Measurements from ENCODE around the gene F5.
"Not testable (repeated sequence)": the region's sequence is repeated elsewhere in the genome, so short reads cannot be mapped to it uniquely, and the experiment has no call there.

F5 gene

GRCh38 chr1:169534653-169535052 is 51.6 kb downstream of the F5 start:
- Histone ChIP-seq H3K9me3 (ENCODE audit: control insufficient read depth, low read length) (no peaks in the 10 kb centered on the region), H3K4me3 (ENCODE audit: low read length) (no peak overlapping the region), H3K27me3 (replicated peaks; ENCODE audit: control insufficient read depth, insufficient read depth, low read length) (no peaks in the 10 kb centered on the region), H3K4me1 (ENCODE audit: control insufficient read depth, insufficient read depth, low read length) (peaks cover 11% of the 10 kb centered on the region), H3K9ac (ENCODE audit: low read length) (no peak overlapping the region), H3K36me3 (ENCODE audit: control insufficient read depth, insufficient read depth, low read length, severe bottlenecking) (no peaks in the 10 kb centered on the region)
- DNase-seq (ENCODE audit: low read depth), result no peak

- not testable (repeated sequence) for H3K36me3 ChIP-seq (ENCODE audit: control insufficient read depth, insufficient read depth, low read length, severe bottlenecking); H3K4me1 ChIP-seq (ENCODE audit: control insufficient read depth, insufficient read depth, low read length); H3K9me3 ChIP-seq (ENCODE audit: control insufficient read depth, low read length); DNase-seq (ENCODE audit: low read depth); H3K27me3 ChIP-seq (replicated peaks; ENCODE audit: control insufficient read depth, insufficient read depth, low read length); H3K9ac ChIP-seq (ENCODE audit: low read length); H3K4me3 ChIP-seq (ENCODE audit: low read length)
Measured at GRCh38 chr1:169533528-169534190, 52.6 kb downstream of the F5 start.

DNA sequence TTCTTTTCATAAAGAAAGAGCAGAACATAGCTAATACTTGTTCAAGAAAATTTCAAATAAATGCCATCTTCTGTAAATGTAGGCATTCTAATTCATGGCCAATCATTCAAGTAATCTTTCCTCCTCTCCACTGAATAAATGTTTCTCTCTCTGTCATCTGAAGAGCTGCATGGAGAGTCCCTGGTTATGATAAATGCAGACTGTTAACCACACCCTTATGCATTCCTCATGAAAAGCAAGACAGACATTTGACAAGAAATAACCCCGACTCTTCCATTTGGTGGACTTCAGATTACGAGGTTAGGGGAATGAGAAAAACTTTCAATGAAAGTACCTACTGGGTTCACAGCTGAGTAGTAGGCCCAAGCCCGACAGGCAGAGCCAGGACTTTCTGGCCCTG is 55.8 kb downstream of the F5 start:
- no peaks in the 10 kb centered on the region for H3K27me3 ChIP-seq (replicated peaks; ENCODE audit: control insufficient read depth, insufficient read depth, low read length)
- no peak for DNase-seq (ENCODE audit: low read depth)
- H3K4me1 ChIP-seq (ENCODE audit: control insufficient read depth, insufficient read depth, low read length), result peaks cover 30% of the 10 kb centered on the region
- H3K4me3 ChIP-seq (ENCODE audit: low read length), result no peak overlapping the region
- H3K9me3 ChIP-seq (ENCODE audit: control insufficient read depth, low read length), result no peaks in the 10 kb centered on the region
- H3K36me3 ChIP-seq (ENCODE audit: control insufficient read depth, insufficient read depth, low read length, severe bottlenecking), result no peaks in the 10 kb centered on the region
- H3K9ac ChIP-seq (ENCODE audit: low read length), result no peak overlapping the region

DNA sequence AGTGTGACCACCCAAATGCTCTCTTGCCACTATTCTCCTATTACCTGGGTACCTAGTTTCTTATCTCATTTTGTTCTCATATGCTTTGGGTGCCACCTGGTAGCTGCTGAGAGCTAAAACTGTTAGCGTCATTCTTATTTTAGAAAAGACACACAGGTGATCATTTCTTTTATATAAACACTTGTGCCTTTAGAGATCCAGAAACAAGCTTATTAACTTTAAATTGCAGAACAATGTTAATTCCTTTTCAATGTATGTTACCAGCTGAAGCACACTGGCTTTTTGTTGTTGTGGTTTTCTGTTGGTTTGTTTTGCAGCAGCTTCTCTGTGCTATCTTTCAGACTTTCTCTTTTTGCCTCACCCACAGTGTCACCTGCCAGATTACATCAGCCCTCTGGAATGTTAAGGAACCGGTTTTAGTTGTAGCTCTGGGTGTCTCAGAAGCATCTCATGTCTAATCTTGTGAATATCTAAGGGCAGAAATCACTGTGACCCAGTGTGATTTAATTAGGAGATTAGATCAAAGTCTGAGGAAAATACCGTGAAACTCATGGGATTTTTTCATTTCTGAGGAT is 57.1 kb downstream of the F5 start:
- Histone ChIP-seq H3K4me3 (ENCODE audit: low read length) (no peak overlapping the region), H3K9me3 (ENCODE audit: control insufficient read depth, low read length) (no peaks in the 10 kb centered on the region)
- DNase-seq (ENCODE audit: low read depth), result no peak

GRCh38 chr1:169528215-169529067 is 57.8 kb downstream of the F5 start:
- Histone ChIP-seq H3K4me3 (ENCODE audit: low read length) (no peak overlapping the region), H3K27me3 (replicated peaks; ENCODE audit: control insufficient read depth, insufficient read depth, low read length) (no peaks in the 10 kb centered on the region), H3K4me1 (ENCODE audit: control insufficient read depth, insufficient read depth, low read length) (peaks cover 35% of the 10 kb centered on the region), H3K9me3 (ENCODE audit: control insufficient read depth, low read length) (no peaks in the 10 kb centered on the region), H3K36me3 (ENCODE audit: control insufficient read depth, insufficient read depth, low read length, severe bottlenecking) (peaks cover 4% of the 10 kb centered on the region), H3K9ac (ENCODE audit: low read length) (no peak overlapping the region)
- DNase-seq (ENCODE audit: low read depth), result no peak

More for the DNA sequence above, 57.1 kb downstream of the F5 start:
- Histone ChIP-seq H3K36me3 (ENCODE audit: control insufficient read depth, insufficient read depth, low read length, severe bottlenecking) (peaks cover 4% of the 10 kb centered on the region), H3K4me1 (ENCODE audit: control insufficient read depth, insufficient read depth, low read length) (peaks cover 35% of the 10 kb centered on the region), H3K9ac (ENCODE audit: low read length) (no peak overlapping the region), H3K27me3 (replicated peaks; ENCODE audit: control insufficient read depth, insufficient read depth, low read length) (no peaks in the 10 kb centered on the region)

DNA sequence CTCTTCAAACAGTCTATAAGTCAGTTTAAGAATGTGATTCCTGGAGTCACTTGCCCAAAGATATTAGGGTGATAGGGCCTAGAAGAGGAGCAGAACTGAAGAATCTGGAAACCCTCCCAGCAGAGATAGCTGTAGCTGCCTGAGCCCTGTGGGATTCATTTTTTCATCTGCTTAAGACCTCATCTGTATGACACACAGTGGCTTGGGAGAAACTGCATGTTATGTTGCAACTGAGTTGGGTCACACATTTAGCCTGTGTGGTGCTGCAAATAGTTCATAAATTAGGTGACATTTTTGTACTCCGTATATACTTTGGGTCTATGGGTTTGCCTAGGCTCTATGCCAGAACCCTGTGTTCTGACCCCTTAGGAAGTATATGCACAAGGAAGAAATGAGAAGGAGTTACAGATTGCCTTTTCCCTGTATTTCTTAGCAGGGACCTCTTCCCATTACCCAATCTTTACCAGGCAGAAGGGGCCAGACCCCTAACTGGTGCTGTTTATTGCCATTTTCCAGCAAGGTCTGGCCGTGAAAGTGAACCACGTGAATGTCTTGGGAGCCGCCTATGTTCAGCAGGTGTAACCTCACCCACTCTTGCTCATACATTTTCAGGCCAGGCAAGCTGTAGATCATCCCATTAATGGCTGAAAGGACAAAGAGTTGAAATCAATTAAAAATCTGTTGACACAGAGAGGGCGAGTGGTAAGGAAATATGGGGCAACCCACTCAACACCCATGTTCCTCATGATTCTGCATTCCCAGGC is 58.6 kb downstream of the F5 start:
- DNase-seq (ENCODE audit: low read depth), result no peak
- H3K9ac ChIP-seq (ENCODE audit: low read length), result no peak overlapping the region
- H3K4me1 ChIP-seq (ENCODE audit: control insufficient read depth, insufficient read depth, low read length), result peaks cover 35% of the 10 kb centered on the region
- H3K4me3 ChIP-seq (ENCODE audit: low read length), result no peak overlapping the region
- H3K9me3 ChIP-seq (ENCODE audit: control insufficient read depth, low read length), result no peaks in the 10 kb centered on the region
- H3K27me3 ChIP-seq (replicated peaks; ENCODE audit: control insufficient read depth, insufficient read depth, low read length), result no peaks in the 10 kb centered on the region
- peaks cover 4% of the 10 kb centered on the region for H3K36me3 ChIP-seq (ENCODE audit: control insufficient read depth, insufficient read depth, low read length, severe bottlenecking)

DNA sequence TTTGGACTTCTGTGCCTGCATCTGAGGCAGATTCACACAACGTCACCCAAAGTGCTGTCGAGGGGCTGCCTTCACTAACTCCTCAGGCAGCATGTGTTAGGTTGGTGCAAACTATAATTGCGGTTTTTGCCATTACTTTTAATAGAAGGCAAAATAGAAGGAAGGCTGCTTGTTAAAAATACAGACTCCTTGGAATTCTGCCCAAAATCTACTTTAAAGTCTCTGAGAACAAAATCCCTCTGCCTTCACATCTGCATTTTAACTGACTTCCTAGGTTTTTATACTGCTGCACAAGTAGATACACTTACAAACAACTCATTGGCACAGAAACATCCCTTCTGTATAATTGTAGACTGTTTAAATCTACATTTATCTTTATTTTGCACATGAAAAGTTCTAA is 59.3 kb downstream of the F5 start:
- Histone ChIP-seq H3K4me3 (ENCODE audit: low read length) (no peak overlapping the region), H3K9me3 (ENCODE audit: control insufficient read depth, low read length) (no peaks in the 10 kb centered on the region), H3K4me1 (ENCODE audit: control insufficient read depth, insufficient read depth, low read length) (peaks cover 35% of the 10 kb centered on the region), H3K9ac (ENCODE audit: low read length) (no peak overlapping the region), H3K36me3 (ENCODE audit: control insufficient read depth, insufficient read depth, low read length, severe bottlenecking) (peaks cover 4% of the 10 kb centered on the region), H3K27me3 (replicated peaks; ENCODE audit: control insufficient read depth, insufficient read depth, low read length) (no peaks in the 10 kb centered on the region)
- DNase-seq (ENCODE audit: low read depth), result no peak

DNA sequence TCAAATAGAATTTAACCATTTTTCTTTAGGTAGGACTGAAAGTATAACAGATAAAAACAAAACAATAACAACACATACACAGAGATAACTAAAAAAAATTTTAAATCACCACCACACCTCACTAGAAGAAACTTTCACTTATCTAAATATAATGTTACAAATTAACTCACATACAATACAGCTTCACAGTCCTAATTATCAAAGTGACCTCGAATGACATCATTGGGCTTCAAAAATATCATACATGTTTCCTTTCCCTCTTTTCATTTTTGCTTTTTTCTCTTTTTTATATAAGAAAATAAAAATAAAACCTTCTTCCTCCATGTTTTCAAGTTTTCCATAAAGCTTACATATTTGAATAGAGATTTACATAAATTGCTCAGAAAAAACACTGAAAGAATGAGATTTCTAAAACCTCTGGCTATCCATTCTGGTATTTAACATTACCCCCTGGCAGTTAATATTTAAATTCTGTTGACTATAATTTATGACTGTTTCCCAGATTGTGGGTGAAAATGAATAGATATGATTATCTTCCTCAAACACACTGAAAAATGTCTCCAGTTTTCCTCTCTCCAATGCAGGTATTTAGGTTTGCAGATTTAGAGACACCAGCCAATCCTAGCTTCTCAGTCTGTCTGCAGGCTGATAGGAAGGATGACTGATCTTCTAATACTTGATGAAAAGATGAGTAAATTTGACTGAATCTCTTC is 60.0 kb downstream of the F5 start:
- Histone ChIP-seq H3K4me3 (ENCODE audit: low read length) (no peak overlapping the region), H3K9me3 (ENCODE audit: control insufficient read depth, low read length) (no peaks in the 10 kb centered on the region), H3K36me3 (ENCODE audit: control insufficient read depth, insufficient read depth, low read length, severe bottlenecking) (peaks cover 4% of the 10 kb centered on the region), H3K9ac (ENCODE audit: low read length) (no peak overlapping the region), H3K4me1 (ENCODE audit: control insufficient read depth, insufficient read depth, low read length) (peaks cover 35% of the 10 kb centered on the region), H3K27me3 (replicated peaks; ENCODE audit: control insufficient read depth, insufficient read depth, low read length) (no peaks in the 10 kb centered on the region)
- no peak for DNase-seq (ENCODE audit: low read depth)

GRCh38 chr1:169525391-169525790 is 60.9 kb downstream of the F5 start:
- H3K27me3 ChIP-seq (replicated peaks; ENCODE audit: control insufficient read depth, insufficient read depth, low read length), result no peaks in the 10 kb centered on the region
- peaks cover 4% of the 10 kb centered on the region for H3K36me3 ChIP-seq (ENCODE audit: control insufficient read depth, insufficient read depth, low read length, severe bottlenecking)
- no peak overlapping the region for H3K4me3 ChIP-seq (ENCODE audit: low read length)
- peaks cover 35% of the 10 kb centered on the region for H3K4me1 ChIP-seq (ENCODE audit: control insufficient read depth, insufficient read depth, low read length)
- no peaks in the 10 kb centered on the region for H3K9me3 ChIP-seq (ENCODE audit: control insufficient read depth, low read length)
- no peak overlapping the region for H3K9ac ChIP-seq (ENCODE audit: low read length)
- no peak for DNase-seq (ENCODE audit: low read depth)

GRCh38 chr1:169523904-169524303 is 62.4 kb downstream of the F5 start:
- H3K36me3 ChIP-seq (ENCODE audit: control insufficient read depth, insufficient read depth, low read length, severe bottlenecking), result peaks cover 9% of the 10 kb centered on the region
- H3K9me3 ChIP-seq (ENCODE audit: control insufficient read depth, low read length), result no peaks in the 10 kb centered on the region
- H3K9ac ChIP-seq (ENCODE audit: low read length), result no peak overlapping the region
- H3K4me3 ChIP-seq (ENCODE audit: low read length), result no peak overlapping the region
- no peak for DNase-seq (ENCODE audit: low read depth)
- peaks cover 29% of the 10 kb centered on the region for H3K4me1 ChIP-seq (ENCODE audit: control insufficient read depth, insufficient read depth, low read length)
- H3K27me3 ChIP-seq (replicated peaks; ENCODE audit: control insufficient read depth, insufficient read depth, low read length), result no peaks in the 10 kb centered on the region

Data from adipocyte (in vitro differentiated cells).